ENCODE data around the gene PRSS22. TPM values are rescaled to one million over a fixed set of nuclear protein-coding genes. Genes with fewer than 3 reads are reported as not detected.

Gene PRSS22
- total RNA-seq, 1 donor from 2014 or later = 15.3 TPM

DNA sequence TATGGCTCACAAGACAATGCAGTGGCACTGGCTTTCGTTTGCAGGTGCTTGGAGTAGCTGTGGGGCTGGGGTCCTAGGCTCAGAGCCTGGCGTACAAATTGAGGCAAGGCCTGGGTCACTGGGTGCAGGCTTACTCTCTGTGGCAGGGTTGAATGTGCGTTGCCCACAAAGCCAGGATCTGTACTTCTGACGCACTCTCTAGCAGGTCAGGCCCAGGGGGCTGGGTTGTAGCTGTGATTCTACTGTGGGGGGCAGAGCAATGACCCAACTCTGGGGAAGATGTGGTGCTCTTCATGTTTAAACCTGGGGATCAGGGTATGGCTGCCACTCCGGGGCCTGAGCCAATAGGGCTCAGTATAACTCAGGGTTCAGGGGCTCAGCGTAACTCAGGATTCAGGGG, 47.3 kb downstream of the PRSS22 start:
- Histone ChIP-seq H3K36me3 (no peaks in the 10 kb centered on the region), H3K27me3 (ENCODE audit: low read depth) (peaks cover 20% of the 10 kb centered on the region), H3K9me3 (no peaks in the 10 kb centered on the region), H3K4me3 (no peak overlapping the region), H3K4me1 (no peaks in the 10 kb centered on the region), H3K27ac (no peak overlapping the region)
- no peak for ATAC-seq
- intact Hi-C loops (cut with DNase I) = no loop called here
- TF ChIP-seq, protein P1, sequence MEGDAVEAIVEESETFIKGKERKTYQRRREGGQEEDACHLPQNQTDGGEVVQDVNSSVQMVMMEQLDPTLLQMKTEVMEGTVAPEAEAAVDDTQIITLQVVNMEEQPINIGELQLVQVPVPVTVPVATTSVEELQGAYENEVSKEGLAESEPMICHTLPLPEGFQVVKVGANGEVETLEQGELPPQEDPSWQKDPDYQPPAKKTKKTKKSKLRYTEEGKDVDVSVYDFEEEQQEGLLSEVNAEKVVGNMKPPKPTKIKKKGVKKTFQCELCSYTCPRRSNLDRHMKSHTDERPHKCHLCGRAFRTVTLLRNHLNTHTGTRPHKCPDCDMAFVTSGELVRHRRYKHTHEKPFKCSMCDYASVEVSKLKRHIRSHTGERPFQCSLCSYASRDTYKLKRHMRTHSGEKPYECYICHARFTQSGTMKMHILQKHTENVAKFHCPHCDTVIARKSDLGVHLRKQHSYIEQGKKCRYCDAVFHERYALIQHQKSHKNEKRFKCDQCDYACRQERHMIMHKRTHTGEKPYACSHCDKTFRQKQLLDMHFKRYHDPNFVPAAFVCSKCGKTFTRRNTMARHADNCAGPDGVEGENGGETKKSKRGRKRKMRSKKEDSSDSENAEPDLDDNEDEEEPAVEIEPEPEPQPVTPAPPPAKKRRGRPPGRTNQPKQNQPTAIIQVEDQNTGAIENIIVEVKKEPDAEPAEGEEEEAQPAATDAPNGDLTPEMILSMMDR (IDR thresholded peaks at IDR 0.05) = no peak
- DNase-seq = peak; percentile 11

DNA sequence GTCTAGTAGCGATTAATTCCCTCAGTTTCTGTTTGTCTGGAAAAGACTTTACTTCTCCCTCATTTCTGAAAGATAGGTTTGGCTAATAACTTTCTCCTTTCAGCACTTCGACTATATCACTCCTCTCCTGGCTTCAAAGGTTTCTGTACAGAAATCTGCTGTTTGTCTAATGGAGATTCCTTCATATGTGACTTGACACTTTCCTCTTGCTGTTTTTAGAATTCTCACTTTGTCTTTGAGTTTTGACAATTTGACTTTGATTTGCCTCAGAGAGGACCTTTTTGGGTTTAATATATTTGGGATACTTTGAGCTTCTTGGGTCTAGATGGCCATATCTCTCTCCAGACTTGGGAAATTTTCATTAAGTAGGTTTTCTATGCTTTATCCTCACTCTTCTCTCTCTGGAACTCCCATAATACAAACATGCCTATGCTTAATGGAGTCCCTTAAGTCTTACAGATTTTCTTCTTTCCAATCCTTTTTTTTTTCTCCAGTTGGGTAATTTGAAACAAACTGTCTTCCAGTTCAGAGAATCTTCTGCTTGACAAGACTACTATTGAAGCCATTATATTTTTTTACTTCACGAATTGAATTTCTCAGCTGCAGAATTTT, 48.7 kb downstream of the PRSS22 start:
- ATAC-seq (no peak), DNase-seq (no peak)
- peaks cover 2% of the 10 kb centered on the region for H3K9me3 ChIP-seq
- TF ChIP-seq, protein P1 (IDR thresholded peaks at IDR 0.05) = no peak
- peaks cover 20% of the 10 kb centered on the region for H3K27me3 ChIP-seq (ENCODE audit: low read depth)
- H3K4me3 ChIP-seq = no peak overlapping the region
- no peak overlapping the region for H3K27ac ChIP-seq
- intact Hi-C loops (cut with DNase I) = no loop called here
- H3K4me1 ChIP-seq = no peaks in the 10 kb centered on the region
- no peaks in the 10 kb centered on the region for H3K36me3 ChIP-seq

DNA sequence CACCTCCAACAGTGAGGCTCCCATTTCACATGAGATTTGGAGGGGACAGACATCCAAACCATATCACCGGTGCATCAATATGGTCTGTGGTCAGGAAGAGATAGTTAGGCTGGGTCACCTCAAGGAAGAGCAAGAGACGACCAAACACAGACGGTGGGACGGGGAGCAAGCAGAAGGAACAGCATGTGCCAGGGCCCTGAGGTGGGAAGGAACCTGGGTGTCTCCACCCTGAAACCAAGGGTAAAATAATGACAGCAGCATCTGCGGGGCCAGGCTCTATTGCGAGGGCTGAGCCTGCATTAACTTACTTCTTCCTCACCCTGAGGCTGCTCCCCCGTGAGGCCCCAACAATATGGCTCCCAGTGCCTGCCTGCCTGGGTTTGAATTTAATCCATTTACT, 49.8 kb downstream of the PRSS22 start:
- DNase-seq (peak; percentile 19), ATAC-seq (no peak)
- Histone ChIP-seq H3K27ac (no peak overlapping the region), H3K9me3 (peaks cover 11% of the 10 kb centered on the region), H3K27me3 (ENCODE audit: low read depth) (peaks cover 14% of the 10 kb centered on the region), H3K4me1 (no peaks in the 10 kb centered on the region), H3K4me3 (no peak overlapping the region), H3K36me3 (no peaks in the 10 kb centered on the region)
- TF ChIP-seq, protein P1 (IDR thresholded peaks at IDR 0.05) = no peak
- intact Hi-C loops (cut with DNase I) = no loop called here

DNA sequence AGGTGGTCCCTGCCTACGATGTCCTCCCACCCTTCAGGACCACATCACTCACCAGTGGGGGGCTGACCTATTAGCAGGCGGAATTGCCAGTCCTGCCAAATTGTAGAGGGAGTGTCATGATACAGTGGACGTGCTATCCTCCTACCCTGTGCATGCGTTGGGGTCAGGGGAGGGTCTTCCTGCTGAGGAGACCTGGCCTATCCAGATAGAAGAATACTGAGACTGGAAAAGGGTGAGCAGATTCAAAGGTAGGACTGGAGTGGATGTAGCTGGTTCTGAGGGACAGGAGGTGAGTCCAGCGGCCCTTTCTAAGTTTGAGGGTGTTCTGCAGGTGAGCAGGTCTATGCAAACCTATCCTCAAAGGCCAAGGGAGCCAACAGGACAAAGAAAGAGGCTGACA, 51.7 kb downstream of the PRSS22 start:
- intact Hi-C loops (cut with DNase I) = no loop called here
- no peak for ATAC-seq
- TF ChIP-seq, protein P1 (IDR thresholded peaks at IDR 0.05) = no peak
- peak; percentile 1 for DNase-seq
- Histone ChIP-seq H3K9me3 (peaks cover 11% of the 10 kb centered on the region), H3K36me3 (no peaks in the 10 kb centered on the region), H3K27me3 (ENCODE audit: low read depth) (peaks cover 5% of the 10 kb centered on the region), H3K4me3 (no peak overlapping the region), H3K27ac (no peak overlapping the region), H3K4me1 (no peaks in the 10 kb centered on the region)

DNA sequence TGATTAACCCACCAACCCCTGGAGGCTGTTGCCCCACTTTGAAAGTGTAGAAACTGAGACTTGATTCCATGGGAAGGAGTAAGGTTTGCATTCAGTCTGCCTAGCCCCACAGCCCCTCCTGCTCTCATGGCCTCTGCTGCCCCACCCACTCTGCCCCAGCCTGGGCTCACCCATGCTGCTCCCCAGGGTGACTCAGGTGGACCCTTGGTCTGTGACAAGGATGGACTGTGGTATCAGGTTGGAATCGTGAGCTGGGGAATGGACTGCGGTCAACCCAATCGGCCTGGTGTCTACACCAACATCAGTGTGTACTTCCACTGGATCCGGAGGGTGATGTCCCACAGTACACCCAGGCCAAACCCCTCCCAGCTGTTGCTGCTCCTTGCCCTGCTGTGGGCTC, 53.2 kb downstream of the PRSS22 start:
- H3K27ac ChIP-seq = no peak overlapping the region
- H3K4me1 ChIP-seq = no peaks in the 10 kb centered on the region
- H3K9me3 ChIP-seq = peaks cover 11% of the 10 kb centered on the region
- peak; percentile 13 for DNase-seq
- peaks cover 5% of the 10 kb centered on the region for H3K27me3 ChIP-seq (ENCODE audit: low read depth)
- no peak for ATAC-seq
- TF ChIP-seq, protein P1 (IDR thresholded peaks at IDR 0.05) = no peak
- H3K36me3 ChIP-seq = no peaks in the 10 kb centered on the region
- no peak overlapping the region for H3K4me3 ChIP-seq
- intact Hi-C loops (cut with DNase I) = no loop called here

All from lower lobe of right lung (tissue), 2 donors.